Activated CD8-positive, alpha-beta memory T cell treated with anti-CD3 and anti-CD28 coated beads for 36 hours (primary cell): ENCODE data around the gene HLA-DQA1. TPM values are rescaled to one million over a fixed set of nuclear protein-coding genes. Genes with fewer than 3 reads are reported as not detected.
"Not testable (repeated sequence)": the region's sequence is repeated elsewhere in the genome, so short reads cannot be mapped to it uniquely, and the experiment has no call there.

ENCODE experiments used
- CTCF ChIA-PET: fragments of 350-600 bp; sonication (Branson Sonifier 250); formaldehyde crosslinking; loops from one replicate; lab custom pipeline; 2021; ENCODE audit warnings: antibody characterized with exemption; lab: Charles Lee
- POLR2A ChIA-PET: fragments of 350-600 bp; sonication (Branson Sonifier 250); formaldehyde crosslinking; loops from one replicate; lab custom pipeline; 2021; ENCODE audit warnings: antibody characterized with exemption; lab: Charles Lee
- total RNA-seq, 2 experiments: library from RNA; stranded (reverse); gene quantifications; one replicate each; pipeline ENCODE4 v1.2.3, GENCODE V29; 2021

Gene HLA-DQA1
- total RNA-seq: 1 to 10 TPM; 6.9 to 8.7 TPM

GRCh38 chr6:32637219-32637880 lies at the start of gene HLA-DQA1:
TSS of gene HLA-DQA1 (plus strand) at chr6:32637406. CDS start at chr6:32637459, 53 bp downstream.
- ChIA-PET CTCF (no interaction called here), POLR2A (no interaction called here)

- POLR2A ChIA-PET: no interaction called here
- CTCF ChIA-PET: no interaction called here
Observed at GRCh38 chr6:32588156-32588555, 49.0 kb upstream of the HLA-DQA1 start.

GRCh38 chr6:32589596-32590449 lies 47.4 kb upstream of the HLA-DQA1 start, which contains the start of gene HLA-DRB1:
TSS of gene HLA-DRB1 (minus strand) at chr6:32589848. CDS start at chr6:32589742, 106 bp downstream.
- ChIA-PET CTCF (no interaction called here), POLR2A (no interaction called here)

GRCh38 chr6:32590713-32591112 lies 46.5 kb upstream of the HLA-DQA1 start:
- CTCF ChIA-PET, POLR2A ChIA-PET: not testable (repeated sequence)

GRCh38 chr6:32597024-32597423 lies 40.2 kb upstream of the HLA-DQA1 start:
- ChIA-PET POLR2A (interaction anchor here (0.6 kb wide), 1 partner anchor 400 kb away, joined by 7 read pairs; no protein-coding TSS in a partner anchor), CTCF (no interaction called here)

- ChIA-PET POLR2A (no interaction called here), CTCF (no interaction called here)
Observed at GRCh38 chr6:32602383-32602782, 34.8 kb upstream of the HLA-DQA1 start.

- ChIA-PET POLR2A (no interaction called here), CTCF (no interaction called here)
Observed at GRCh38 chr6:32603222-32603621, 34.0 kb upstream of the HLA-DQA1 start.

GRCh38 chr6:32603888-32604287 lies 33.3 kb upstream of the HLA-DQA1 start:
- ChIA-PET CTCF (no interaction called here), POLR2A (no interaction called here)

- ChIA-PET POLR2A (no interaction called here), CTCF (no interaction called here)
Observed at GRCh38 chr6:32604434-32604877, 32.8 kb upstream of the HLA-DQA1 start.

GRCh38 chr6:32607263-32607987 lies 29.8 kb upstream of the HLA-DQA1 start:
- CTCF ChIA-PET: no interaction called here

GRCh38 chr6:32607988-32608298 lies 29.3 kb upstream of the HLA-DQA1 start:
- ChIA-PET CTCF (no interaction called here), POLR2A (no interaction called here)

More at GRCh38 chr6:32607263-32607987, 29.8 kb upstream of the HLA-DQA1 start:
- POLR2A ChIA-PET: no interaction called here

- ChIA-PET CTCF (no interaction called here), POLR2A (no interaction called here)
Observed at GRCh38 chr6:32608362-32608761, 28.8 kb upstream of the HLA-DQA1 start.

GRCh38 chr6:32609391-32609730 lies 27.8 kb upstream of the HLA-DQA1 start:
- POLR2A ChIA-PET: no interaction called here
- CTCF ChIA-PET: interaction anchor here (0.6 kb wide), 2 partner anchors 16 to 170 kb away, joined by 3 read pairs; partner anchors contain the start of gene HLA-DRA

- ChIA-PET POLR2A (no interaction called here), CTCF (interaction anchor here (0.6 kb wide), 2 partner anchors 15 to 171 kb away, joined by 3 read pairs; partner anchors contain the start of gene HLA-DRA)
Observed at GRCh38 chr6:32609731-32610640, 27.2 kb upstream of the HLA-DQA1 start.

GRCh38 chr6:32610682-32611296 lies 26.4 kb upstream of the HLA-DQA1 start:
- ChIA-PET POLR2A (no interaction called here), CTCF (no interaction called here)

GRCh38 chr6:32613475-32613874 lies 23.7 kb upstream of the HLA-DQA1 start:
- CTCF ChIA-PET: no interaction called here
- POLR2A ChIA-PET: no interaction called here

GRCh38 chr6:32614366-32615081 lies 22.7 kb upstream of the HLA-DQA1 start:
- ChIA-PET POLR2A (no interaction called here), CTCF (interaction anchor here (1.4 kb wide), 1 partner anchor 77 kb away, joined by 3 read pairs; no protein-coding TSS in a partner anchor)
